Neuronal stem cell (in vitro differentiated cells): ENCODE data around the gene CD52.

ENCODE experiments used
- DNase-seq: peaks from one replicate; pipeline ENCODE4 v3.0.0-alpha.2; 2013; ENCODE audit warnings: low spot score
- H2AFZ ChIP-seq: one replicate; pipeline ENCODE4 v1.6.1; 2013; ENCODE audit warnings: mild to moderate bottlenecking, low read length, inconsistent platforms
- H2AK5ac ChIP-seq: 2 replicates; pipeline ENCODE4 v1.6.1; 2013; ENCODE audit warnings: low read depth, mild to moderate bottlenecking, inconsistent platforms, low read length, moderate library complexity, mixed read lengths
- H2BK120ac ChIP-seq: 2 replicates; pipeline ENCODE4 v1.6.1; 2013; ENCODE audit warnings: low read depth, mild to moderate bottlenecking, inconsistent platforms, low read length, moderate library complexity, mixed read lengths
- H2BK12ac ChIP-seq: one replicate; pipeline ENCODE4 v1.6.1; 2013; ENCODE audit warnings: low read length, inconsistent platforms
- H2BK15ac ChIP-seq: 2 replicates; pipeline ENCODE4 v1.6.1; 2013; ENCODE audit warnings: mild to moderate bottlenecking, low read length, inconsistent platforms, mixed read lengths
- H2BK5ac ChIP-seq: one replicate; pipeline ENCODE4 v1.6.1; 2013; ENCODE audit warnings: inconsistent platforms, mild to moderate bottlenecking, low read length, moderate library complexity
- H3K14ac ChIP-seq: one replicate; pipeline ENCODE4 v1.6.1; 2013; ENCODE audit warnings: low read length, inconsistent platforms
- H3K18ac ChIP-seq: 2 replicates; pipeline ENCODE4 v1.6.1; 2013; ENCODE audit warnings: low read length, inconsistent platforms
- H3K23ac ChIP-seq: 2 replicates; pipeline ENCODE4 v1.6.1; 2013; ENCODE audit warnings: low read depth, mild to moderate bottlenecking, mixed read lengths, low read length, inconsistent platforms; ENCODE audit not compliant: poor library complexity
- H3K27ac ChIP-seq: replicated peaks from 3 replicates; pipeline ENCODE4 v1.5.1; 2013; ENCODE audit warnings: low read length, inconsistent platforms
- H3K27me3 ChIP-seq, 3 experiments: 2 replicates each; pipeline ENCODE4 v1.6.1; 2013; ENCODE audit warnings: low read length in 3 of 3, mild to moderate bottlenecking in 2 of 3, inconsistent platforms in 1 of 3, low read depth in 1 of 3, mixed read lengths in 1 of 3, moderate library complexity in 1 of 3; ENCODE audit not compliant: control insufficient read depth in 3 of 3, insufficient read depth in 3 of 3
- H3K36me3 ChIP-seq, 2 donors: replicated peaks in 1 of 2; 2 replicates each; pipeline ENCODE4 v1.6.1; 2013; ENCODE audit warnings: low read length in 2 of 2; ENCODE audit not compliant: control insufficient read depth in 2 of 2, insufficient read depth in 2 of 2
- H3K4ac ChIP-seq: 2 replicates; pipeline ENCODE4 v1.6.1; 2013; ENCODE audit warnings: inconsistent platforms, mild to moderate bottlenecking, low read length, moderate library complexity
- H3K4me1 ChIP-seq, 2 donors: 1 replicate in 1 of 2; 2 replicates in 1 of 2; pipeline ENCODE4 v1.6.1; 2013; ENCODE audit warnings: low read length in 2 of 2, low read depth in 1 of 2; ENCODE audit not compliant: control insufficient read depth in 2 of 2, insufficient read depth in 1 of 2
- H3K4me2 ChIP-seq: one replicate; pipeline ENCODE4 v1.6.1; 2013; ENCODE audit warnings: mild to moderate bottlenecking, low read length, inconsistent platforms; ENCODE audit not compliant: insufficient read depth, poor library complexity, severe bottlenecking
- H3K4me3 ChIP-seq, 2 donors: 2 replicates each; pipeline ENCODE4 v1.5.1; 2013; ENCODE audit warnings: low read length in 2 of 2, mild to moderate bottlenecking in 2 of 2, inconsistent platforms in 1 of 2, moderate library complexity in 1 of 2
- H3K79me1 ChIP-seq: one replicate; pipeline ENCODE4 v1.6.1; 2013; ENCODE audit warnings: low read depth, mild to moderate bottlenecking, inconsistent platforms, low read length, moderate library complexity
- H3K9ac ChIP-seq: one replicate; pipeline ENCODE4 v1.6.1; 2013; ENCODE audit warnings: mild to moderate bottlenecking, low read depth, low read length, inconsistent platforms; ENCODE audit not compliant: poor library complexity
- H3K9me3 ChIP-seq, 2 donors: replicated peaks in 1 of 2; 2 replicates each; pipeline versions ENCODE3 to v1.6.1; 2013; ENCODE audit warnings: low read length in 2 of 2, mild to moderate bottlenecking in 2 of 2, inconsistent platforms in 1 of 2, low read depth in 1 of 2, mixed read lengths in 1 of 2, moderate library complexity in 1 of 2; ENCODE audit not compliant: control insufficient read depth in 2 of 2, insufficient read depth in 1 of 2
- H4K8ac ChIP-seq: one replicate; pipeline ENCODE4 v1.6.1; 2013; ENCODE audit warnings: low read depth, mild to moderate bottlenecking, inconsistent platforms, low read length, moderate library complexity
- H4K91ac ChIP-seq: one replicate; pipeline ENCODE4 v1.6.1; 2013; ENCODE audit warnings: low read length, low read depth, mild to moderate bottlenecking, inconsistent platforms; ENCODE audit not compliant: poor library complexity
- WGBS, 2 donors: extraction: QIAGEN DNeasy Blood & Tissue Kit; methylation state at CpG; one replicate each; pipeline ENCODE4 v1.1.7; 2013; ENCODE audit warnings: missing lambda C conversion rate in 2 of 2, mixed read lengths in 1 of 2; ENCODE audit not compliant: insufficient read length in 2 of 2, insufficient replicate concordance in 1 of 2; ENCODE audit errors: extremely low coverage in 2 of 2; 5-methylcytosine and 5-hydroxymethylcytosine counted together

Gene CD52

GRCh38 chr1:26353976-26354820 lies 36.4 kb downstream of the CD52 start, which contains the start of gene CRYBG2:
TSS of gene CRYBG2 (minus strand) at chr1:26354130. CDS start at chr1:26346657, 7,473 bp downstream.
- Histone ChIP-seq H2BK15ac (peak within 1 kb of the TSS; percentile 65), H3K4me2 (no peak within 1 kb of the TSS), H3K4me3 (no peak within 1 kb of the TSS), H2BK5ac (peak within 1 kb of the TSS; percentile 49), H3K79me1 (no peaks in the 10 kb centered on the region), H3K9ac (peak within 1 kb of the TSS; percentile 65), H3K18ac (peak within 1 kb of the TSS; percentile 92), H3K36me3 (no peaks in the 10 kb centered on the region), H4K91ac (no peak within 1 kb of the TSS), H2BK120ac (peak within 1 kb of the TSS; percentile 74), H3K9me3 (no peaks in the 10 kb centered on the region), H3K4me1 (peaks cover 55 to 62% of the 10 kb centered on the region in 2 donors), H2AFZ (no peak within 1 kb of the TSS), H3K27ac (no peak within 1 kb of the TSS), H3K4ac (peak within 1 kb of the TSS; percentile 61), H3K14ac (peak within 1 kb of the TSS; percentile 48), H3K27me3 (peaks cover 0 to 2% (median 0%) of the 10 kb centered on the region in 3 experiments), H3K23ac (peak within 1 kb of the TSS; percentile 38), H4K8ac (no peak within 1 kb of the TSS), H2AK5ac (peak within 1 kb of the TSS; percentile 61), H2BK12ac (peak within 1 kb of the TSS; percentile 18)
- no peak for DNase-seq
- no CpG with 5 or more reads among the region's 21 CpGs for WGBS, 2 donors

DNA sequence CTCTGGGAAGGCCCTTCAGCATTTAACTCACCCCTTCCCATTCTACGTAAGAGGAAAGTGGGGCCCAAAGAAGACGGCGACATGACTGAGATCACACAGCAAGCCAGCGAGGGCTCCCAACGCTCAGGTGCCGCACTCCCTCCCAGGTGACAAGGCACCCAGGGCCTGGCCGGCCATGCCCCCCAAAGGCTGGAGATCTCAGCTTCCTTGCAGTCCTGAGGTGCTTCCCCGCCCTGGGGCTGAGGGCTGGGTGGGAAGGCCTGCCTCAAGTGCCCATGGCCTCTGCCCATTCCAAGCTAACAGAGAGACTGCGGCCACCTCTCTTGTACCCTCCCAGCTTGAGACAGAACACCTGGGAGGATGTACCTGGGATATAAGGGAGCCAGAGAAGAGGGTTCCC lies 37.2 kb downstream of the CD52 start:
- peaks cover 0 to 2% (median 0%) of the 10 kb centered on the region in 3 experiments for H3K27me3 ChIP-seq
- WGBS, 2 donors, result no CpG with 5 or more reads among the region's 9 CpGs
- H4K91ac ChIP-seq, result no peak overlapping the region
- peak overlapping the region; percentile 65 for H3K9ac ChIP-seq
- no peak overlapping the region for H3K27ac ChIP-seq
- H3K18ac ChIP-seq, result peak overlapping the region; percentile 90
- H2BK12ac ChIP-seq, result no peak overlapping the region
- H4K8ac ChIP-seq, result no peak overlapping the region
- H3K4me1 ChIP-seq, result peaks cover 54 to 57% of the 10 kb centered on the region in 2 donors
- no peak overlapping the region for H3K14ac ChIP-seq
- no peak overlapping the region for H3K23ac ChIP-seq
- H2AK5ac ChIP-seq, result peak overlapping the region; percentile 61
- H2BK5ac ChIP-seq, result peak overlapping the region; percentile 49
- DNase-seq, result no peak
- H3K4ac ChIP-seq, result no peak overlapping the region
- peak overlapping the region; percentile 65 for H2BK15ac ChIP-seq
- H2BK120ac ChIP-seq, result peak overlapping the region; percentile 72
- H3K4me2 ChIP-seq, result no peak overlapping the region
- no peaks in the 10 kb centered on the region for H3K9me3 ChIP-seq
- H2AFZ ChIP-seq, result no peak overlapping the region
- H3K4me3 ChIP-seq, result no peak overlapping the region
- no peaks in the 10 kb centered on the region for H3K79me1 ChIP-seq
- no peaks in the 10 kb centered on the region for H3K36me3 ChIP-seq

DNA sequence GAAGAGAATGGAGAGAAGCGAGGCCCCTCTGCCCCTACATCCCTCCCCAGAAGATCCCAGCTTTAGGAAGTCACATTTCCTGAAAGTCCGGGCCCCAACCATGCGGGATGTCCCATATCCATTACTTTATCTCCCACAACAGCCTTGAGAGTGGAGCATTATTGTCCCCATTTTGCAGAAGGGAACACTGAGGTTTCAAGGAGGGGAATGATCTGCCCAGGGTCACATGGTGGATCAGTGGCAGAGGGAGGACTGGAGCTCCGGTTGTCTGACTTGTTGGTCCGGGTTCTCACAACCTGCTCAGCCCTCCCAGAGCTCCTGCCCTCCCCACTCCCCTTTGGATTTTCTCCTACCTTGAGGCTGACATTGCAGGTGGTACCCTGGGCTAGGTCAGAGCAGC lies 38.3 kb downstream of the CD52 start:
- H2AFZ ChIP-seq, result no peak overlapping the region
- no CpG with 5 or more reads among the region's 5 CpGs for WGBS, 2 donors
- no peak overlapping the region for H4K8ac ChIP-seq
- no peak overlapping the region for H3K4ac ChIP-seq
- no peak for DNase-seq
- H3K4me3 ChIP-seq, result no peak overlapping the region
- H3K27ac ChIP-seq, result no peak overlapping the region
- peak overlapping the region; percentile 47 for H2AK5ac ChIP-seq
- no peak overlapping the region for H3K9ac ChIP-seq
- peak overlapping the region; percentile 57 for H3K18ac ChIP-seq
- H2BK120ac ChIP-seq, result no peak overlapping the region
- H3K23ac ChIP-seq, result no peak overlapping the region
- peaks cover 0 to 11% (median 0%) of the 10 kb centered on the region in 3 experiments for H3K27me3 ChIP-seq
- H4K91ac ChIP-seq, result no peak overlapping the region
- peaks cover 46 to 51% of the 10 kb centered on the region in 2 donors for H3K4me1 ChIP-seq
- no peak overlapping the region for H3K4me2 ChIP-seq
- no peaks in the 10 kb centered on the region for H3K79me1 ChIP-seq
- no peak overlapping the region for H2BK5ac ChIP-seq
- H2BK12ac ChIP-seq, result peak overlapping the region; percentile 3
- no peaks in the 10 kb centered on the region for H3K36me3 ChIP-seq
- no peaks in the 10 kb centered on the region for H3K9me3 ChIP-seq
- H3K14ac ChIP-seq, result no peak overlapping the region
- no peak overlapping the region for H2BK15ac ChIP-seq

- Histone ChIP-seq H4K8ac (no peak overlapping the region), H3K4ac (no peak overlapping the region), H2BK5ac (no peak overlapping the region), H2BK12ac (no peak overlapping the region), H2BK120ac (no peak overlapping the region), H3K9me3 (no peaks in the 10 kb centered on the region), H3K27ac (no peak overlapping the region), H3K36me3 (no peaks in the 10 kb centered on the region), H3K4me1 (peaks cover 42 to 44% of the 10 kb centered on the region in 2 donors), H3K14ac (no peak overlapping the region), H3K18ac (peak overlapping the region; percentile 15), H3K9ac (no peak overlapping the region), H3K4me3 (no peak overlapping the region), H2BK15ac (peak overlapping the region; percentile 65), H2AK5ac (no peak overlapping the region), H3K23ac (no peak overlapping the region), H3K27me3 (peaks cover 0 to 12% (median 0%) of the 10 kb centered on the region in 3 experiments), H4K91ac (no peak overlapping the region), H3K79me1 (no peaks in the 10 kb centered on the region), H3K4me2 (no peak overlapping the region), H2AFZ (no peak overlapping the region)
- no CpG with 5 or more reads among the region's 10 CpGs for WGBS, 2 donors
- no peak for DNase-seq
These were observed 39.4 kb downstream of the CD52 start for GRCh38 chr1:26357121-26357602.
